ENCODE results near the gene GAL3ST2.

The GAL3ST2 gene

GRCh38 chr2:241834527-241835210, 58.0 kb downstream of the GAL3ST2 start:
- no peak for TF ChIP-seq ZFX (IDR thresholded peaks at IDR 0.05)
- TF ChIP-seq CTCF (conservative IDR thresholded peaks at IDR 0.05) = no peak
- H3K27ac ChIP-seq = peak overlapping the region; percentile 59; the same call in 1 of the 2 replicates

DNA sequence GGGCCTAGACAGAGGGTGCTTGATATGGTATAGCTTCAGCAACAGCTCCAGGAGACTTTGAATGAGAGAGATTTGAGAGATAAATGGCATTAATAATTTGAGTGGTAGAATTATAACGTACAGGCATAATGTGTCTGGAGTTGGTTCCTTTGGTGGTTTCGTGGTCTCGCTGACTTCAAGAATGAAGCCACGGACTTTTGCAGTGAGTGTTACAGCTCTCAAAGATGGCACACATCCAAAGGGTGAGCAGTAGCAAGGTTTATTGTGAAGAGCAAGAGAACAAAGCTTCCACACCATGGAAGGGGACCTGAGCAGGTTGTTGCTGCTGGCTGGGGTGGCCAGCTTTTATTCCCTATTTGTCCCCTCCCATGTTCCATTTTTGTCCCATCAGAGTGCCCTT, 59.0 kb downstream of the GAL3ST2 start:
- no peak for TF ChIP-seq ZFX (IDR thresholded peaks at IDR 0.05)
- TF ChIP-seq CTCF (conservative IDR thresholded peaks at IDR 0.05) = no peak
- no peak overlapping the region for H3K27ac ChIP-seq

- no peak for TF ChIP-seq ZFX (IDR thresholded peaks at IDR 0.05)
- TF ChIP-seq CTCF (conservative IDR thresholded peaks at IDR 0.05) = no peak; the same call in 1 of the 2 replicates
- H3K27ac ChIP-seq = no peak overlapping the region
These were observed 59.7 kb downstream of the GAL3ST2 start for GRCh38 chr2:241836292-241836691.

DNA sequence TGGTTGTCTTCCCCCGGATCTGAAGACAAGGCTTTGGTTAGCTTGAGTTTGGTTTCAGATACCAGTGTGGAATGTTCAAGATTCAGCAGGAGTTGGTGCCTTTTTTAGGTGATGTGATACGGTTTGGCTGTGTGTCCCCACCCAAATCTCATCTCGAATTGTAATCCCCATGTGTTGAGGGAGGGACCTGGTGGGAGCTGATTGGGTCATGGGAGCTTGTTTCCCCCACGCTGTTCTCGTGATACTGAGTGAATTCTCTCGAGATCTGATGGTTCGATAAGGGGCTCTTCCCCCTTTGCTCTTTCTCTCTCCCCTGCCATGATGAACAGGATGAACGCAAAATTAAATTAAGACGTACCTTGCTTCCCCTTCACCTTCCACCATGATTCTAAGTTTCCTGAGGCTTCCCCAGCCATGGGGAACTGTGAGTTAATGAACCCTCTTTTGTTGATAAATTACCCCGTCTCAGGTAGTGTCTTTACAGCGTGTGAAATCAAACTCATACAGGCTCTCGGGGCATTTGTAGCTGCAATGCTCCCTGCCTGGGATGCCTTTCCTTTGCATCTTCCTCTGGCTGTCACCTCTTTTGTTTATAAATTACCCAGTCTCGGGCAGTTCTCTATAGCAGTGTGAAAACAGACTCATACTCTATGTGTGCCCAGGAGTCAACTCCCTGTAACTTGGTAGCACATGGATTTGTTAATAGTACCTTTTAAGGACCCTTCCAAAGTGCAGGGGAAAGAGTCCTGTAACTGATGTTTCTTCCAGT, 60.8 kb downstream of the GAL3ST2 start:
- no peak overlapping the region for H3K27ac ChIP-seq
- TF ChIP-seq CTCF (conservative IDR thresholded peaks at IDR 0.05) (no peak), ZFX (IDR thresholded peaks at IDR 0.05) (no peak)

DNA sequence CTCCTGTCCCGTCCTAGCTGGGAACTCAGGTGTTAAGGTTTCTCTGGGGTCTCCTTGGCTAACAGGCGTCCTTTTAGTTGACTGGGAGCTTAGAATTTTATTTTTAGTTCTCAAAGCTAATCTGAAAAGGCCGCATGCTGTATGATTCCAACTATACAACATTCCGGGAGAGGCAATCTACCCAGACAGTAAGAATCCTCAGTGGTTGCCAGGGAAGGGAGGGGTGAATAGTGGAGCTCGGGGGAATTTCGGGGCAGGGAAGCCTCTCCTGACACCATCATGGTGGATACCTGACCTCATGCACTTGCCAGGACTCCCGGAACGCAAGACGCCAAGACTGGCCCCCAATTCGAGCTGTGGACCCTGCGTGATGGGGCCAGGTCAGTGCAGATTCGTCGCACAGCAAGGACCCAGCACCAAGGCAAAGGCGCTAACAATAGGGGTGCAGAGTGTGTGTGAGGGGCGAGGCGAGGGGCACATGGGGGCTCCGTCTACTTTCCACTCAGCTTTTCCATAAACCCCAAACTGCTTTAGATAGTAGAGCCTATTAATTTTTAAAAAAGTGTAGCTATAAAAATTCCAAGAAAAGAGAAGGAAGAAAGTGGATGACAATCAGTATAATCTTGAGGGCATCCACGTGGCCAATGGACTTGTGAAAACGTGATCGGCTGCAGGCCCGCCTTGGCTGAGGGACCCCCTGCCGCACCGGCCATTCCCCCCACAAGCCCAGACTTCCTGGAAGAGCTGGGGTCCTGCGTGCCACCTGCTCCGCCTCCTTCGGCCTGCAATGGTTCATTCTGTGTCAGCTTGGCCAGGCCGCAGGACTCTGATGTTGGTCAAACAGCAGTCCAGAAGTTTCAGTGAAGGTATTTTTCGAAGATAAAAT, 64.8 kb downstream of the GAL3ST2 start:
- TF ChIP-seq ZFX (IDR thresholded peaks at IDR 0.05) (no peak), CTCF (conservative IDR thresholded peaks at IDR 0.05) (no peak)
- H3K27ac ChIP-seq = no peak overlapping the region

DNA sequence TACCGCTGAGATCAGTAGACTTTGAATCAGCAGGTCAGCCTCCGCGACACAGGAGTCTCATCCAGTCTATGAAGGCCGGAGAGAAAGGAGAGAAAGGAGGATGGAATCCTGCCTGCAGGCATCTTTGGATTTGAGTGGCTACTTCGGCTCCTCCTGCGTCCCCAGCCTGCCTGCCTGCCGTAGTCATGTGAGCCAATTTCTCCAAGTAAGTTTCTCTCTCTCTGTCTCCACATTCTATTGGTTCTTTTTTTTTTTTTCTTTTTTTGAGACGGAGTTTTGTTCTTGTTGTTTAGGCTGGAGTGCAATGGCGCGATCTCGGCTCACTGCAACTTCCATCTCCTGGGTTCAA, 65.4 kb downstream of the GAL3ST2 start:
- TF ChIP-seq ZFX (IDR thresholded peaks at IDR 0.05) = no peak
- no peak for TF ChIP-seq CTCF (conservative IDR thresholded peaks at IDR 0.05)
- no peak overlapping the region for H3K27ac ChIP-seq

Measured in C4-2B (cell line).